Measurements from ENCODE around the gene LCORL.
"Not testable (repeated sequence)": the region's sequence is repeated elsewhere in the genome, so short reads cannot be mapped to it uniquely, and the experiment has no call there.

DNA sequence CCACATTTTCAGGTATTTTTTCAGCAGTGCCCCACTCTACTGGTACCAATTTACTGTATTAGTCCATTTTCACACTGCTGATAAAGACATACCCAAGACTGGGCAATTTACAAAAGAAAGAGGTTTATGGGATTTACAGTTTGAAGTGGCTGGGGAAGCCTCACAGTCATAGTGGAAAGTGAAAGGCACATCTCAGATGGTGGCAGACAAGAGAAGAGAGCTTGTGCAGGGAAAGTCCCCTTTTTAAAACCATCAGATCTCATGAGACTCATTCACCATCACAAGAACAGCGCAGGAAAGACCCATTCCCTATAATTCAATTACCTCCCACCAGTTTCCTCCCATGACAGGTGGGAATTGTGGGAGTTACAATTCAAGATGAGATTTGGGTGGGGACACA lies 15.1 kb downstream of the LCORL start:
- TF ChIP-seq, protein P1, sequence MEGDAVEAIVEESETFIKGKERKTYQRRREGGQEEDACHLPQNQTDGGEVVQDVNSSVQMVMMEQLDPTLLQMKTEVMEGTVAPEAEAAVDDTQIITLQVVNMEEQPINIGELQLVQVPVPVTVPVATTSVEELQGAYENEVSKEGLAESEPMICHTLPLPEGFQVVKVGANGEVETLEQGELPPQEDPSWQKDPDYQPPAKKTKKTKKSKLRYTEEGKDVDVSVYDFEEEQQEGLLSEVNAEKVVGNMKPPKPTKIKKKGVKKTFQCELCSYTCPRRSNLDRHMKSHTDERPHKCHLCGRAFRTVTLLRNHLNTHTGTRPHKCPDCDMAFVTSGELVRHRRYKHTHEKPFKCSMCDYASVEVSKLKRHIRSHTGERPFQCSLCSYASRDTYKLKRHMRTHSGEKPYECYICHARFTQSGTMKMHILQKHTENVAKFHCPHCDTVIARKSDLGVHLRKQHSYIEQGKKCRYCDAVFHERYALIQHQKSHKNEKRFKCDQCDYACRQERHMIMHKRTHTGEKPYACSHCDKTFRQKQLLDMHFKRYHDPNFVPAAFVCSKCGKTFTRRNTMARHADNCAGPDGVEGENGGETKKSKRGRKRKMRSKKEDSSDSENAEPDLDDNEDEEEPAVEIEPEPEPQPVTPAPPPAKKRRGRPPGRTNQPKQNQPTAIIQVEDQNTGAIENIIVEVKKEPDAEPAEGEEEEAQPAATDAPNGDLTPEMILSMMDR (IDR thresholded peaks at IDR 0.05; ENCODE audit: low read depth, low read length, poor library complexity, severe bottlenecking): not testable (repeated sequence)
- TF ChIP-seq EZH2phosphoT487 (IDR thresholded peaks at IDR 0.05; ENCODE audit: borderline replicate concordance, low read length): not testable (repeated sequence)
